OCI-LY3 (cell line): ENCODE results near the gene PIK3R6.

Experiments used
- H2AFZ ChIP-seq: fragments of 200-600, 300-600 bp; shearing (Covaris generic); 2 replicates; pipeline ENCODE4 v1.6.0; 2014; ENCODE audit warnings: antibody characterized with exemption, low read depth, low read length
- H3K27ac ChIP-seq: fragments of 200-600, 300-600 bp; sonication (generic); 2 replicates; pipeline ENCODE4 v1.5.1; 2014; ENCODE audit warnings: mild to moderate bottlenecking, low read length, moderate library complexity, mixed read lengths
- H3K27me3 ChIP-seq: fragments of 200-600, 300-600 bp; sonication (generic); 2 replicates; pipeline ENCODE4 v1.6.1; 2014; ENCODE audit warnings: low read depth, low read length, mixed read lengths
- H3K36me3 ChIP-seq: fragments of 200-600, 300-600 bp; sonication (generic); replicated peaks from 2 replicates; pipeline ENCODE3; 2014; ENCODE audit warnings: low read depth, low read length, mixed read lengths
- H3K4me1 ChIP-seq: fragments of 300-600, 200-600 bp; sonication (generic); 2 replicates; pipeline ENCODE4 v1.6.1; 2014; ENCODE audit warnings: low read length, mixed read lengths
- H3K4me2 ChIP-seq: fragments of 200-600, 300-600 bp; sonication (generic); 2 replicates; pipeline ENCODE4 v1.6.1; 2014; ENCODE audit warnings: low read length, mixed read lengths
- H3K4me3 ChIP-seq: fragments of 300-600, 200-600 bp; sonication (generic); 2 replicates; pipeline ENCODE4 v1.5.1; 2014; ENCODE audit warnings: antibody characterized with exemption, mild to moderate bottlenecking, low read length, moderate library complexity
- H3K79me2 ChIP-seq: fragments of 300-600, 200-600 bp; shearing (Covaris generic); 2 replicates; pipeline ENCODE4 v1.6.1; 2014; ENCODE audit warnings: mild to moderate bottlenecking, low read length, mixed read lengths
- H3K9ac ChIP-seq: fragments of 300-600, 200-600 bp; shearing (Covaris generic); 2 replicates; pipeline ENCODE4 v1.6.0; 2014; ENCODE audit warnings: mild to moderate bottlenecking, low read length, moderate library complexity
- H3K9me3 ChIP-seq: fragments of 200-600, 300-600 bp; shearing (Covaris generic); 2 replicates; pipeline ENCODE4 v1.6.1; 2014; ENCODE audit warnings: low read length, mixed read lengths; ENCODE audit not compliant: insufficient read depth
- H4K20me1 ChIP-seq: fragments of 200-600, 300-600 bp; sonication (generic); 2 replicates; pipeline ENCODE4 v1.6.1; 2016; ENCODE audit warnings: low read length, mixed read lengths; ENCODE audit not compliant: insufficient read depth
- CTCF ChIP-seq: fragments of 200-600, 300-600 bp; sonication (generic); IDR thresholded peaks from 2 replicates; pipeline ENCODE4 v1.5.1; 2014; ENCODE audit warnings: antibody characterized with exemption, low read length, low read depth
- EZH2phosphoT487 ChIP-seq: fragments of 200-600 bp; shearing (Covaris generic); IDR thresholded peaks from 2 replicates; pipeline ENCODE4 v1.6.1; 2018; ENCODE audit warnings: antibody characterized with exemption, mixed run types, low read depth

The PIK3R6 gene

GRCh38 chr17:8868529-8868951 is 1.1 kb upstream of the PIK3R6 start:
- Histone ChIP-seq H3K4me2 (peak overlapping the region; percentile 60), H4K20me1 (no peaks in the 10 kb centered on the region), H3K27me3 (0 out of 2 replicates have a peak, but pooled peaks cover 5% of the 10 kb centered on the region), H3K4me3 (no peak overlapping the region), H3K79me2 (no peaks in the 10 kb centered on the region), H3K9me3 (no peaks in the 10 kb centered on the region), H3K36me3 (no peaks in the 10 kb centered on the region), H3K27ac (peak overlapping the region; percentile 62), H3K9ac (peak overlapping the region; percentile 8; the same call in 1 of the 2 replicates), H3K4me1 (peaks cover 42% of the 10 kb centered on the region), H2AFZ (no peak overlapping the region)
- no peak for TF ChIP-seq EZH2phosphoT487
- TF ChIP-seq CTCF, result no peak

GRCh38 chr17:8868092-8868491 is 618 bp upstream of the PIK3R6 start:
- no peak overlapping the region for H2AFZ ChIP-seq
- TF ChIP-seq CTCF, result no peak
- no peak for TF ChIP-seq EZH2phosphoT487
- H3K4me1 ChIP-seq, result peaks cover 42% of the 10 kb centered on the region
- H3K4me2 ChIP-seq, result peak overlapping the region; percentile 60
- H3K27me3 ChIP-seq, result 0 out of 2 replicates have a peak, but pooled peaks cover 5% of the 10 kb centered on the region
- no peak overlapping the region for H3K9ac ChIP-seq
- peak overlapping the region; percentile 62; the same call in 1 of the 2 replicates for H3K27ac ChIP-seq
- no peaks in the 10 kb centered on the region for H3K36me3 ChIP-seq
- H3K4me3 ChIP-seq, result no peak overlapping the region
- no peaks in the 10 kb centered on the region for H3K79me2 ChIP-seq
- H4K20me1 ChIP-seq, result no peaks in the 10 kb centered on the region
- H3K9me3 ChIP-seq, result no peaks in the 10 kb centered on the region

- Histone ChIP-seq H4K20me1 (no peaks in the 10 kb centered on the region), H3K9ac (no peak overlapping the region), H2AFZ (no peak overlapping the region), H3K4me1 (peaks cover 45% of the 10 kb centered on the region), H3K4me2 (no peak overlapping the region), H3K27me3 (0 out of 2 replicates have a peak, but pooled peaks cover 5% of the 10 kb centered on the region), H3K27ac (no peak overlapping the region), H3K4me3 (no peak overlapping the region), H3K9me3 (no peaks in the 10 kb centered on the region), H3K36me3 (no peaks in the 10 kb centered on the region), H3K79me2 (no peaks in the 10 kb centered on the region)
- TF ChIP-seq CTCF, result no peak
- no peak for TF ChIP-seq EZH2phosphoT487
These were observed 1.7 kb downstream of the PIK3R6 start for GRCh38 chr17:8865811-8866210.

GRCh38 chr17:8865385-8865784 is 2.1 kb downstream of the PIK3R6 start:
- TF ChIP-seq CTCF (no peak), EZH2phosphoT487 (no peak)
- Histone ChIP-seq H3K79me2 (no peaks in the 10 kb centered on the region), H3K27ac (no peak overlapping the region), H3K27me3 (0 out of 2 replicates have a peak, but pooled peaks cover 5% of the 10 kb centered on the region), H3K36me3 (no peaks in the 10 kb centered on the region), H3K9ac (no peak overlapping the region), H3K4me2 (no peak overlapping the region; the same call in 1 of the 2 replicates), H3K4me1 (peaks cover 45% of the 10 kb centered on the region), H4K20me1 (no peaks in the 10 kb centered on the region), H3K9me3 (no peaks in the 10 kb centered on the region), H3K4me3 (no peak overlapping the region), H2AFZ (no peak overlapping the region)
